GM19238 (cell line): Measurements from ENCODE around the gene NCOA4.
A peak's percentile ranks its signal among the peaks of the same experiment; 100 is the strongest.
"Not testable (repeated sequence)": the region's sequence is repeated elsewhere in the genome, so short reads cannot be mapped to it uniquely, and the experiment has no call there.

Experiments used
- DNase-seq: peaks from one replicate; pipeline ENCODE4 v3.0.0; 2011; ENCODE audit warnings: low spot score; ENCODE audit not compliant: insufficient read length

NCOA4 gene

DNA sequence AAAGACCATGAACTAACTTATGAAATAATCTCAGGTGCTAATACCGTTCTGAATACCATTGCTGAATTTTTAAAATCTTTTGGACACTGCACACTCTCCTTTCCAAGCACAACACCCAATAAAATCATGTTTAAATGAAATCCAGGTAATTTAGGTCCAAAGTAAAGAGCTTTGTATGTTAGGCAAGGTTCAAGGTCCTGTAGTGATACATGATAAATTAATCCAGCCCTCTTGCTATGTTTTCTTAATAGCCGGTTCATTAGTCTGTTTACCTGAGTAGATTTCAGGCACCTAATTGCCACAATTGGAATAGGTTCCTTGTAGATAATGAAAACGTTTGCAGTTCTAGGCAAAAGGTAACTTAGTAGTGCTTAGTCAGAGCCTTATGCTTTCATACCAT is 44.8 kb downstream of the NCOA4 start:
- DNase-seq, result not testable (repeated sequence)

DNA sequence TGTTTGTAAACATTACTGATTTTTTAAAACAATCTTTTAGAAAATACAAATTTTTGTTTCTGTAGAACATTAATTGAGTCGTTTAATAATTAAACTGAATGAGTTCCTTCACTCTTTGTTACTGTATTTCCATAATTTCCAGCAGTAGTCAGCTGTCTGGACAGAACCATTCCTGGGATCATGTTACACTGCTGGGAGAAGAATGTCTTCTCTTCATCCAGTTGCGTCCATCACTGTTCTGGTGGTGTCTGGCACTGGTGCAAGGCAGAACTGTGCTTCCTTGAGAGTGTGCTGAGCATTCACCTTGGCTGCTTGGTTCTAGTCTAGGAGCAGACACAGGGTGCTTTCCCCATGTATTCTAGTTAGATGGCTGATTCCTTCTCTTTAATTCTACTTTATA is 46.0 kb downstream of the NCOA4 start:
- DNase-seq, result not testable (repeated sequence)

- DNase-seq, result not testable (repeated sequence)
Measured at GRCh38 chr10:45983538-45984186, 46.8 kb downstream of the NCOA4 start.

DNA sequence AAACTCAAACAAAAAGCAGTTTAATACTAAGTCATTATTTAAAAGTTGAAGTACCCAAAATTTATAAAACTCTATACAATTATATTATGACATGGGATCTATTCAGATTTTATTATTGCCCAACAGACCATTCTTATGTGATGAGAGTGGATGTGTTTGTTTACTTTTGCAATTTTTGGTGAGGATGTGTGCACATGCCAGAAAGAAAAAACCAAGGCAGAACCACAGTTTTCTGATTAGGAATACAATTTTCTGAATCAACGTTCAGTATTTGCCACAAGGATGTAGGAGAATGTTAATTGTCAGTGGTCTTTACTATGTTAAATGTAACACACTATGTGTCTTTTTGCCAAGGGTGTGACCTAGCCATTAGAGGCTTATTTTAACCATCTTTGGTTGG is 49.1 kb downstream of the NCOA4 start:
- not testable (repeated sequence) for DNase-seq

DNA sequence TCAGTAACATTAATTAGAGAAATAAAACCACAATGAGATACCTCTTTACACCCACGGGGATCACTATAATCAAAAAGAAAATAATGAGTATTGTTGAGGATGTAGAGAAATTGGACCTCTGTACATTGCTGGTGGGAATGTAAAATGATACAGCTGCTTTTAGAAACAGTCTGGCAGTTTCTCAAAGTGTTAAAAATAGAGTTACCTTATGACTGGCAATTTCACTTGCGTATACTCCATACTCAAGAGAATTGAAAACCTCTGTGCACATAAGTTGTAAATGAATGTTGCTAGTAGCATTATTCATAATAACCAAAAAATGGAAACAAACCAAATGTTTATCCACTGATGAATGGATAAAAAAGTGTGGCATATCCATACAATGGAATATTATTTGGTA is 51.9 kb downstream of the NCOA4 start:
- not testable (repeated sequence) for DNase-seq

GRCh38 chr10:45974041-45974440 is 56.4 kb downstream of the NCOA4 start:
- DNase-seq, result not testable (repeated sequence)

- not testable (repeated sequence) for DNase-seq
Measured at GRCh38 chr10:45972813-45973169, 57.6 kb downstream of the NCOA4 start.

- peak; percentile 3 for DNase-seq
Measured at GRCh38 chr10:45972106-45972812, 58.2 kb downstream of the NCOA4 start, which contains the start of gene TIMM23. Gene TIMM23, plus strand, starts transcription at chr10:45972489. Its CDS starts 136 bp downstream, at chr10:45972625.

DNA sequence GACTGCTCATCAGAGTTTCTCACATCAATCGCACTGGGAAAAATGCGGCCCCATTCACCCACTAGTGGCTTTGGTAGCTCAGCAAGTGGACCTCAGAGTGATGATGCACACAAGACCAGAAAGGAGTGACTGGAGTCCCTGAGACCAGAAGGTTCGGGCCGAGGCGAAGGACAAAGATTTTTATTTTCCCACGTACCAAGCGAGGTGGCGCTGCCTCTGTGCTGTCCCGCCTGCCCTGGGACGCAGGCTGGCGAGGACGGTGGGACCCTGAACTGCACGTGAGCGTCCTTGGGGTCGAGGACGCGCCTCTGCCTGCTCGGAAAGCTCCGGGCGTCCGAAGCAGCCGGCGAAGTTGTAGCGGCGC is 58.7 kb downstream of the NCOA4 start:
- not testable (repeated sequence) for DNase-seq

- DNase-seq, result not testable (repeated sequence)
Measured at GRCh38 chr10:45971019-45971418, 59.4 kb downstream of the NCOA4 start.

DNA sequence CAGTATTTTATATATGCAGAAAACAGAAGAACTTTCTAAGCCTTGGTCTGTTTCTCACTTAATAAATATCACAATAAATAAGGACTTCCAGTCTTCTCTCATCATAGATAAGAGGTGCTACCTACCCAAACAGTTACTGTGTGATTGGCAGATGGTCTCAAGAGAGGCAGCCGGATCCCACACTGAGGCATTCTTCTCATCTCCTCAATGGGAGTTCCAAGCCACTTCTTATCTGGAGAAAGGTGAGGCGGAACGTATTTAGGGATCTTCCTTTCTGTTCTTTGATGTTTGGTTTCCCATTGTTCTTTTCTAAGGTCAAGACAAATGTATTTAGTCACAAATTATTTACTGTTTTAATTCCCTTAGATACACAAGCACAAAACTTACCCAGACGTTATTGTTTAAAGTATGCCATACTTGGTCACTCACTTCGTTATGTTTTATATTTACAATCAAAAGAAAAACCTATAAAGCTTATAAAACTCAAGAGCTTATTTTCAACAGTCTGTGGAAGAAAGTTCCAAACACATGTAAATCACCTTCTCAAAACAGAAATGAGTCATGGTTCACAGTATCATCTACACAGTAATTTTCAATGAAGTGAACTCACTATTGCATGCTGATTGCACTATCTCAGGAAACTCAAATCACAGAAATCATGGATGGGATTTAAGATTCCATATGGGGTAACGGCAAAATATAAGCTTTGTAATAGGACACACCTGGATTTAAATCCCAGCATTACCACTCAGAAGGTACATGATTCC is 67.6 kb downstream of the NCOA4 start:
- not testable (repeated sequence) for DNase-seq

- DNase-seq, result not testable (repeated sequence)
Measured at GRCh38 chr10:45957928-45958327, 72.5 kb downstream of the NCOA4 start.

DNA sequence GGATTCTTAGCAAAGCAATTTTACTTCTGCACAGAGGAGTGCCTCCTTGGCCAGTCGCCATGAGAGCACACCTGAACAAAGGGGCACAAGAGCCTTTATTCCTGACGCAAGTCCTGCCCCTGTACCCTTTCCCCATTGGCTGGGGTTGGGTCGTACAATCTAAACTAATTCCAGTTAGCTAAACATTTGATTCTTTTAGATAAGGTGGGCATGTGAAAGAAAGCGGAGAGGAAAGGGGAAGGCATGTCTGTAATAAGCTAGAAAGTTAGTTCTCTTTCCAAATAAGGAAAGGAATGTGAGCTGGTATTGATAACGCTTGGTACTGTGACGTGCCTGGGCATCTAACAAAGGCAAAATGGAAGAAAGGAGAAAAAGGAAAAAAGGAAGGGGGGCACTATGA is 73.8 kb downstream of the NCOA4 start:
- DNase-seq, result not testable (repeated sequence)
